NK-92 (cell line): ENCODE measurements around the gene ERICH2.

Experiments used
- DNase-seq: peaks from one replicate; lab custom pipeline; 2025; ENCODE audit not compliant: unreplicated experiment; lab: John Stamatoyannopoulos, UW

The ERICH2 gene

GRCh38 chr2:170836027-170836426 is 65.8 kb downstream of the ERICH2 start:
- DNase-seq: no peak

- no peak for DNase-seq
Measured at GRCh38 chr2:170840717-170841210, 70.6 kb downstream of the ERICH2 start.

GRCh38 chr2:170842785-170843184 is 72.6 kb downstream of the ERICH2 start:
- DNase-seq: no peak

- DNase-seq: no peak
Measured at GRCh38 chr2:170843656-170844055, 73.5 kb downstream of the ERICH2 start.

GRCh38 chr2:170845343-170845742 is 75.2 kb downstream of the ERICH2 start:
- no peak for DNase-seq

GRCh38 chr2:170846314-170846713 is 76.1 kb downstream of the ERICH2 start:
- DNase-seq: no peak

GRCh38 chr2:170847716-170848115 is 77.5 kb downstream of the ERICH2 start:
- DNase-seq: no peak
